ENCODE data around the gene SMIM36.

The SMIM36 gene

DNA sequence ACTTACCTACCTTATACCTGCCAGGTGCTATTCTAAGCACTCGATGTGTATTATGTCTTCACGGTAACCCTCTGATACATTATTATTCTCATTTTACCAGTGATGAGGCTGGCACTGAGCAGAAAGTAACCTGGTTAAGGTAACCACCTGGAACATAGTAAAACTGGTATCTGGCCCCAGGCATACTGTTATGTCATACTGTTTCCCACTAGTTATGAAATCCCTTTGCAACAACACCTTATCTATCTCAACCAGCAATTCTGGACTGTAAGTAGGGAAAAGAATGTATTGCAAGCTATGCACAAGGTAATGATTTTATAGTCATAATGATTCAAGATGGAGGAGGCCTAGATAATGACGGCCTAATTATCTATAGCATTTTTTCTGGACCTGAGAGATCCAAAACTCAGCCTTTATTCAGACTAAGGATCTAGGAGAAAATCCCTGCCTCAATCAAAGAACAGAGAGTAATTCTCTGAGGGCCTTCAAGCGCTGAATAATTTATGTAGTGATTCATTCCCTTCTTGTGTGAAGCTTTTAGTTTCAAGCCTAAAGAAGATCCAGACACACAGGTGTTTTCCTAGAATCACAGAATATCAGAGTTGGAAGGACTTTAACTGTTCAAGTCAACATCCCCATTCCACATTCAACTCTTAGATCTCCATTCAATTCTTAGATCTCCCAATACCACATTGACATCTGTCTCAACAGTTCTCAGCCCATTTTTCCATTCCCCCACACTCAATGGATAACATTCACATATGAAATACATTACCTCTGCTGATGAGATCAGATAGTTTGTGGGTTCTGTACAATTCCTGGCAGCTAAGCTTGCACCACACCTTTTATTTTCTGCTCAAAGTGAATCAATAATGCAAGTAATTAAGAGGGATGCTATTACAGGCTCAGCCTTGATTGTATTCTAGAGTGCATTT is 74.8 kb downstream of the SMIM36 start:
- H3K4me1 ChIP-seq (ENCODE audit: insufficient read depth, low read length, poor library complexity, severe bottlenecking) = no peaks in the 10 kb centered on the region
- H3K4me3 ChIP-seq (ENCODE audit: low read length, poor library complexity, severe bottlenecking) = no peak overlapping the region
- H4K20me1 ChIP-seq (ENCODE audit: insufficient read depth, low read length, poor library complexity, severe bottlenecking) = no peaks in the 10 kb centered on the region
- no peak overlapping the region for H3K9ac ChIP-seq (ENCODE audit: low read depth, low read length, poor library complexity, severe bottlenecking)
- no peak overlapping the region for H3K4me2 ChIP-seq (ENCODE audit: low read depth, low read length, poor library complexity, severe bottlenecking)
- TF ChIP-seq, protein P1, sequence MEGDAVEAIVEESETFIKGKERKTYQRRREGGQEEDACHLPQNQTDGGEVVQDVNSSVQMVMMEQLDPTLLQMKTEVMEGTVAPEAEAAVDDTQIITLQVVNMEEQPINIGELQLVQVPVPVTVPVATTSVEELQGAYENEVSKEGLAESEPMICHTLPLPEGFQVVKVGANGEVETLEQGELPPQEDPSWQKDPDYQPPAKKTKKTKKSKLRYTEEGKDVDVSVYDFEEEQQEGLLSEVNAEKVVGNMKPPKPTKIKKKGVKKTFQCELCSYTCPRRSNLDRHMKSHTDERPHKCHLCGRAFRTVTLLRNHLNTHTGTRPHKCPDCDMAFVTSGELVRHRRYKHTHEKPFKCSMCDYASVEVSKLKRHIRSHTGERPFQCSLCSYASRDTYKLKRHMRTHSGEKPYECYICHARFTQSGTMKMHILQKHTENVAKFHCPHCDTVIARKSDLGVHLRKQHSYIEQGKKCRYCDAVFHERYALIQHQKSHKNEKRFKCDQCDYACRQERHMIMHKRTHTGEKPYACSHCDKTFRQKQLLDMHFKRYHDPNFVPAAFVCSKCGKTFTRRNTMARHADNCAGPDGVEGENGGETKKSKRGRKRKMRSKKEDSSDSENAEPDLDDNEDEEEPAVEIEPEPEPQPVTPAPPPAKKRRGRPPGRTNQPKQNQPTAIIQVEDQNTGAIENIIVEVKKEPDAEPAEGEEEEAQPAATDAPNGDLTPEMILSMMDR (conservative IDR thresholded peaks at IDR 0.05; ENCODE audit: low read length) = no peak
- no peak for TF ChIP-seq EZH2phosphoT487 (IDR thresholded peaks at IDR 0.05; ENCODE audit: borderline replicate concordance)
- no peaks in the 10 kb centered on the region for H3K27me3 ChIP-seq (ENCODE audit: insufficient read depth, low read length, poor library complexity, severe bottlenecking)
- H3K9me3 ChIP-seq (ENCODE audit: insufficient read depth, low read depth, low read length) = no peaks in the 10 kb centered on the region
- no peaks in the 10 kb centered on the region for H3K9me2 ChIP-seq (replicated peaks; ENCODE audit: low read depth, low read length)
- no peaks in the 10 kb centered on the region for H3K79me2 ChIP-seq (ENCODE audit: insufficient read depth, low read length)
- H2AFZ ChIP-seq (ENCODE audit: low read length) = no peak overlapping the region
- H3F3A ChIP-seq (ENCODE audit: low read depth) = no peaks in the 10 kb centered on the region
- no peaks in the 10 kb centered on the region for H3K36me3 ChIP-seq (ENCODE audit: insufficient read depth, low read length)

DNA sequence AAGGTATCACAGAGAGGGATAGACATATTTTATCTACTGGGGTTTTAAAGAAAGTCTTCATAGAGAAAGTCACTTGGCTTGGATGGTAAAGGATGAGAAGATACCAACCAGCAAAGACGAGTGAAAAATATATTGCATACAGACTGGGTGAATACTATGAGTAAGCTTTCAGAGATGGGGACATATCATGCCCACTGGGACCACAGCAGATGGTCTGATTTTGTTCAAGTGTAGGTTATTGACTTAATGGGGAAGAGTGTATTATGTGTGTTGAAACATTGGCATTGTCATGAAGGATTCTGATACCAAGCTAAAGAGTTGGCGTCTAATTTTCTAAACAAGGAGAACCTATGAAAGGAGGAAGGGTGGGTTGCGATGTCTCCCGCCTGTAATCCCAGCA is 75.8 kb downstream of the SMIM36 start:
- H3K79me2 ChIP-seq (ENCODE audit: insufficient read depth, low read length) = no peaks in the 10 kb centered on the region
- no peaks in the 10 kb centered on the region for H3K9me2 ChIP-seq (replicated peaks; ENCODE audit: low read depth, low read length)
- H3K9me3 ChIP-seq (ENCODE audit: insufficient read depth, low read depth, low read length) = no peaks in the 10 kb centered on the region
- no peak overlapping the region for H3K4me3 ChIP-seq (ENCODE audit: low read length, poor library complexity, severe bottlenecking)
- no peaks in the 10 kb centered on the region for H3K4me1 ChIP-seq (ENCODE audit: insufficient read depth, low read length, poor library complexity, severe bottlenecking)
- H3K9ac ChIP-seq (ENCODE audit: low read depth, low read length, poor library complexity, severe bottlenecking) = no peak overlapping the region
- H3K4me2 ChIP-seq (ENCODE audit: low read depth, low read length, poor library complexity, severe bottlenecking) = no peak overlapping the region
- H3K36me3 ChIP-seq (ENCODE audit: insufficient read depth, low read length) = no peaks in the 10 kb centered on the region
- no peaks in the 10 kb centered on the region for H3K27me3 ChIP-seq (ENCODE audit: insufficient read depth, low read length, poor library complexity, severe bottlenecking)
- no peak for TF ChIP-seq EZH2phosphoT487 (IDR thresholded peaks at IDR 0.05; ENCODE audit: borderline replicate concordance)
- TF ChIP-seq, protein P1 (conservative IDR thresholded peaks at IDR 0.05; ENCODE audit: low read length) = no peak
- H3F3A ChIP-seq (ENCODE audit: low read depth) = no peaks in the 10 kb centered on the region
- H2AFZ ChIP-seq (ENCODE audit: low read length) = no peak overlapping the region
- no peaks in the 10 kb centered on the region for H4K20me1 ChIP-seq (ENCODE audit: insufficient read depth, low read length, poor library complexity, severe bottlenecking)

DNA sequence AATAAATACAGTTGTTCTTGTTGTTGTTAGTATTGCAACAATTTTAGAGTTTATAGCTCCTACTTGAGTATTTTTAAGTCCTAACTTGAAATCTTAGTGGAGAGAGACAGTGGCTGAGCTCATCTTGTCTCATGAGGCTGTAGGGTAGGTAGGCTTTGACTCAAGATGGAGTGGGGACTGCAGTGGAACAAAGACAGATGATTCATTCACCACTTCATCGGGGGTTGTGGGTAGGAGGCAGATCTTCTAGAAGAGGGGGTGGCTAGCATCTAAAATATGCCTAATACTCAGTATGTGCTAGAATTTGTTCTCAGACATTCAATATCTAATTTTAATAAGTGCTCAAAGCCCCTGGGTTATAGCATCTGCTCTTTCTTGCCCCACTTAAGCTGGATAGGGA is 76.5 kb downstream of the SMIM36 start:
- Histone ChIP-seq H3K4me1 (ENCODE audit: insufficient read depth, low read length, poor library complexity, severe bottlenecking) (no peaks in the 10 kb centered on the region), H3K9ac (ENCODE audit: low read depth, low read length, poor library complexity, severe bottlenecking) (no peak overlapping the region)

More for the DNA sequence above, 76.5 kb downstream of the SMIM36 start:
- Histone ChIP-seq H3K36me3 (ENCODE audit: insufficient read depth, low read length) (no peaks in the 10 kb centered on the region), H3K27me3 (ENCODE audit: insufficient read depth, low read length, poor library complexity, severe bottlenecking) (no peaks in the 10 kb centered on the region), H3K4me2 (ENCODE audit: low read depth, low read length, poor library complexity, severe bottlenecking) (no peak overlapping the region), H2AFZ (ENCODE audit: low read length) (no peak overlapping the region), H3F3A (ENCODE audit: low read depth) (no peaks in the 10 kb centered on the region), H3K4me3 (ENCODE audit: low read length, poor library complexity, severe bottlenecking) (no peak overlapping the region), H3K79me2 (ENCODE audit: insufficient read depth, low read length) (no peaks in the 10 kb centered on the region), H3K9me3 (ENCODE audit: insufficient read depth, low read depth, low read length) (no peaks in the 10 kb centered on the region), H4K20me1 (ENCODE audit: insufficient read depth, low read length, poor library complexity, severe bottlenecking) (no peaks in the 10 kb centered on the region), H3K9me2 (replicated peaks; ENCODE audit: low read depth, low read length) (no peaks in the 10 kb centered on the region)
- TF ChIP-seq, protein P1 (conservative IDR thresholded peaks at IDR 0.05; ENCODE audit: low read length) = no peak
- no peak for TF ChIP-seq EZH2phosphoT487 (IDR thresholded peaks at IDR 0.05; ENCODE audit: borderline replicate concordance)
